Activated naive CD8-positive, alpha-beta T cell treated with anti-CD3 and anti-CD28 coated beads, Interleukin-2, amount 50 U/mL, for 24 hours (primary cell): Measurements from ENCODE around the gene SCN2A.
A peak's percentile ranks its signal among the peaks of the same experiment; 100 is the strongest.
"Not testable (repeated sequence)": the region's sequence is repeated elsewhere in the genome, so short reads cannot be mapped to it uniquely, and the experiment has no call there.

Experiments
- ATAC-seq: fragments of 150-1000 bp; cut with Tn5 transposase; one replicate; pipeline ENCODE4 v1.10.0; 2021
- DNase-seq: peaks from one replicate; pipeline ENCODE4 v3.0.0; 2021
- H3K27ac Mint-ChIP-seq: one replicate; pipeline ENCODE4 v1.8.0; 2021; ENCODE audit warnings: mild to moderate bottlenecking, mixed read lengths
- H3K27me3 Mint-ChIP-seq: one replicate; pipeline ENCODE4 v1.8.0; 2021; ENCODE audit warnings: mixed read lengths
- H3K36me3 Mint-ChIP-seq: one replicate; pipeline ENCODE4 v1.8.0; 2021; ENCODE audit warnings: low read depth, mixed read lengths
- H3K4me1 Mint-ChIP-seq: one replicate; pipeline ENCODE4 v1.8.0; 2021; ENCODE audit warnings: mixed read lengths
- H3K4me3 Mint-ChIP-seq: one replicate; pipeline ENCODE4 v1.8.0; 2021; ENCODE audit warnings: mild to moderate bottlenecking, moderate library complexity, mixed read lengths
- H3K9me3 Mint-ChIP-seq: one replicate; pipeline ENCODE4 v1.8.0; 2021; ENCODE audit warnings: mixed read lengths

The SCN2A gene

GRCh38 chr2:165328272-165328671 lies 89.1 kb downstream of the SCN2A start:
- Mint-ChIP-seq H3K27ac (peak overlapping the region; percentile 9), H3K4me3 (peak overlapping the region; percentile 5), H3K27me3 (peaks cover 5% of the 10 kb centered on the region), H3K9me3 (no peaks in the 10 kb centered on the region), H3K4me1 (peaks cover 15% of the 10 kb centered on the region), H3K36me3 (no peaks in the 10 kb centered on the region)
- peak; percentile 36 for ATAC-seq
- DNase-seq = no peak

DNA sequence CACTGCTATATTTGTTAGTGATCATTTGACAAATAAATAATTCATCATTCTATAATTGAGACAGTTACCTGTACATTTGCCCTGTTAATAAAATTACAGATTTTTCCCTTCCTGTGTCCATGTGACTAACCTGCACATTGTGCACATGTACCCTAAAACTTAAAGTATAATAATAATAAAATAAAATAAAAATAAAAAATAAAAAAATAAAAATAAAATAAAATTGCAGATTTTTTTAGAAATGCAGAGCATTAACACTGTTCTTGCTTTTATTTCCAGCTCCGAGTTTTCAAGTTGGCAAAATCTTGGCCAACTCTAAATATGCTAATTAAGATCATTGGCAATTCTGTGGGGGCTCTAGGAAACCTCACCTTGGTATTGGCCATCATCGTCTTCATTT lies 105.1 kb downstream of the SCN2A start:
- not testable (repeated sequence) for H3K4me1 Mint-ChIP-seq, ATAC-seq

DNA sequence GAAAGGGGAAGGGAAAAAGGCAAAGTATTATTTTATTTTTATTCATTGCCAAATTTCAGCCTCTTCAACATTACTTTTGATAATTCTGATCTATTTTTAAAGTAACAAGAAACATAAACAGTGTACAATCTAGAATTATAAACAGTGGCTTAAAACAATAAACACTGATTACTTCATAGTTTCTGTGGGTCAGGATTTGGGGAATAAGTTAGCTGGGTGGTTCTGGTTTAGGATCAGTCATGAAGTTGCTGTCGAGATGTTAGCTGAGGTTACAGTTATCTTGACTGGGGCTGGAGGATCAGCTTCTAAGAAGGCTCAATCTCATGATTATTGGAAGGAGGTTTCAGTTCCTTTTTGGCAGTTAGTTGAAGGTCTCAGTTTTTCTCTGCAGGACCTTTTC lies 109.2 kb downstream of the SCN2A start:
- Mint-ChIP-seq H3K36me3 (no peaks in the 10 kb centered on the region), H3K27me3 (no peaks in the 10 kb centered on the region), H3K27ac (no peak overlapping the region), H3K9me3 (no peaks in the 10 kb centered on the region), H3K4me3 (no peak overlapping the region), H3K4me1 (no peaks in the 10 kb centered on the region)
- no peak for ATAC-seq
- DNase-seq = no peak

More for the DNA sequence above, 105.1 kb downstream of the SCN2A start:
- H3K27ac Mint-ChIP-seq, H3K9me3 Mint-ChIP-seq, H3K27me3 Mint-ChIP-seq, H3K4me3 Mint-ChIP-seq, H3K36me3 Mint-ChIP-seq, DNase-seq: not testable (repeated sequence)

GRCh38 chr2:165349181-165349580 lies 110.0 kb downstream of the SCN2A start:
- H3K9me3 Mint-ChIP-seq = no peaks in the 10 kb centered on the region
- no peaks in the 10 kb centered on the region for H3K27me3 Mint-ChIP-seq
- no peak for DNase-seq
- no peak overlapping the region for H3K27ac Mint-ChIP-seq
- ATAC-seq = no peak
- H3K4me1 Mint-ChIP-seq = no peaks in the 10 kb centered on the region
- H3K4me3 Mint-ChIP-seq = no peak overlapping the region
- H3K36me3 Mint-ChIP-seq = no peaks in the 10 kb centered on the region

DNA sequence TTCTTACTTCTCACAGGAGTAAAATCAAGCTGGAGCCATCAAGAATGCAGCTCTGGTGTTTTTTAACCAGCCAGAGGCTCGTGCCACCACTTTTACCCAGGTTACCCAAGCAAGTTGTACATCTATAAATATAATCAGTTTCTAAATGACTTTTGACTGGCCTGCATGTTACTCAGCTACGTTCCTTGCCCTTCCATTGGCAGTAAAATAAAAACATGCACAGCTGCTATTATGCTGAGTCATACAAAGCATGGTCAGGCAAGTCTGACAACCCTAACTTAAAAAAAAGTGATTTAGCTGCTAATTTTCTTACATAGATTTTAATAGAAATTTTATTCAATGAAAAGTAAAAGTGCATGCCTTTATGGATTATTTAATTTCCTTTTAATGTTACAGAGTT lies 118.5 kb downstream of the SCN2A start:
- no peaks in the 10 kb centered on the region for H3K27me3 Mint-ChIP-seq
- DNase-seq (no peak), ATAC-seq (no peak)
- no peak overlapping the region for H3K27ac Mint-ChIP-seq
- H3K4me3 Mint-ChIP-seq = no peak overlapping the region
- no peaks in the 10 kb centered on the region for H3K9me3 Mint-ChIP-seq
- no peaks in the 10 kb centered on the region for H3K36me3 Mint-ChIP-seq
- H3K4me1 Mint-ChIP-seq = no peaks in the 10 kb centered on the region

DNA sequence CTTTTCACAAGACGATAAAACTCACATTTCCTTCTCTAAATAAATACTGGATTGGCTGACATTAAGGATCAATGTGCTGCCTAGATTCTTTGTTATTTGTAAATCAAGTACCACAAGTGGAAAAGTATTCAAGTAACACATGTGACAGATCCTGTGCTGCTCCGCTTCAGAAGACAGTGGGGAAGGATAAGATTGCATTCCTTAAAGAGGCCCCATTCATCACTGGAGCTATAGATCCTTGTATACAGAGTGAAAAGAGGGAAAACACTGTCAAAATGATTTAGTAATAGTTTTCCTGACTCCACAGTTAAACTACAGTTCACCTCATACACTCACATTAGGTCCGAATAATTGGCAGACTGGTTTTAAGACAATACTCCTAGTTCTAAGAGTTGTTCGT lies 122.3 kb downstream of the SCN2A start:
- Mint-ChIP-seq H3K27ac (no peak overlapping the region), H3K4me1 (no peaks in the 10 kb centered on the region), H3K27me3 (no peaks in the 10 kb centered on the region), H3K4me3 (no peak overlapping the region), H3K9me3 (no peaks in the 10 kb centered on the region), H3K36me3 (no peaks in the 10 kb centered on the region)
- no peak for ATAC-seq
- no peak for DNase-seq

DNA sequence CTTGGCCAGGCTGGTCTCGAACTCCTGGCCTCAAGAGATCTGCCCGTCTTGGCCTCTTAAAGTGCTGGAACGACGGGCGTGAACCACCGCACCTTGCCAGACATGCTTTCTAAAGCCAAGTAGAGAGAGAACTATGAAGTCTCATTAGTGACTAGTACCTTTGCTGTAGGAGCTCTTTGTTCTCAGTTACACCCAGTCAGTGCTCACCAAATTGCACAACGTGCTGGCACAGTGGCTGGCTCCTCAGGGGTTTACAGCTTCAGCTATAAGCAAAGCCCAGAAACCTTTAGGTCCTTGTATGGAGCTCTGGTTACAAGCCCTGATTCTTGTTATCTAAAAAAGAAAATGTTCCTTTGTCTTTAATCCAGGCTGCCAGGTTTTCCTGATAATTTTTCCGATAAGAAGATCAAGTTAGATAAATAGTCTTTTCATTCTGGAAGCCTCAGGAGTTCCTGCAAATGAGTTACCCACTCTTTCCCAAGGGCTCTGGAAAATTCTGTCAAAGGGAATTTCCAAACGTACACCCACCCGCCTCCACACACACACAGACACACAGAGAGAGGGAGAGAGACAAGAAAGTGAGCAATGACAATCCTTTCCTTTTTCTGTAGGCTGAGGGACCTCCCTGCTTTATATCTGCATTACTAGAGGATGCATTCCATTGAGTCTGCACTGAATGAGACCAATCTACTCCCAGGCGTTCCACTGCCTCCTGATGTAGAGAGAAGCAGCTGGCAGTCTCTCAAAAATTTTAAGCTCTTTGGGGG lies 130.1 kb downstream of the SCN2A start:
- Mint-ChIP-seq H3K27me3 (no peaks in the 10 kb centered on the region), H3K27ac (no peak overlapping the region), H3K9me3 (no peaks in the 10 kb centered on the region), H3K4me3 (no peak overlapping the region), H3K4me1 (no peaks in the 10 kb centered on the region), H3K36me3 (no peaks in the 10 kb centered on the region)
- no peak for DNase-seq
- no peak for ATAC-seq

GRCh38 chr2:165369898-165370296 lies 130.7 kb downstream of the SCN2A start:
- DNase-seq (no peak), ATAC-seq (no peak)
- Mint-ChIP-seq H3K4me3 (no peak overlapping the region), H3K27me3 (no peaks in the 10 kb centered on the region), H3K4me1 (no peaks in the 10 kb centered on the region), H3K36me3 (no peaks in the 10 kb centered on the region), H3K27ac (no peak overlapping the region), H3K9me3 (no peaks in the 10 kb centered on the region)

- ATAC-seq (no peak), DNase-seq (no peak)
- Mint-ChIP-seq H3K4me3 (no peak overlapping the region), H3K9me3 (no peaks in the 10 kb centered on the region), H3K36me3 (no peaks in the 10 kb centered on the region), H3K4me1 (no peaks in the 10 kb centered on the region), H3K27ac (no peak overlapping the region), H3K27me3 (peaks cover 3% of the 10 kb centered on the region)
Observed at GRCh38 chr2:165371356-165371755, 132.1 kb downstream of the SCN2A start.

GRCh38 chr2:165373278-165374010 lies 134.2 kb downstream of the SCN2A start:
- no peak for DNase-seq
- H3K27me3 Mint-ChIP-seq = peaks cover 3% of the 10 kb centered on the region
- H3K4me1 Mint-ChIP-seq = no peaks in the 10 kb centered on the region
- H3K4me3 Mint-ChIP-seq = no peak overlapping the region
- no peak overlapping the region for H3K27ac Mint-ChIP-seq
- H3K36me3 Mint-ChIP-seq = no peaks in the 10 kb centered on the region
- no peak for ATAC-seq
- no peaks in the 10 kb centered on the region for H3K9me3 Mint-ChIP-seq

DNA sequence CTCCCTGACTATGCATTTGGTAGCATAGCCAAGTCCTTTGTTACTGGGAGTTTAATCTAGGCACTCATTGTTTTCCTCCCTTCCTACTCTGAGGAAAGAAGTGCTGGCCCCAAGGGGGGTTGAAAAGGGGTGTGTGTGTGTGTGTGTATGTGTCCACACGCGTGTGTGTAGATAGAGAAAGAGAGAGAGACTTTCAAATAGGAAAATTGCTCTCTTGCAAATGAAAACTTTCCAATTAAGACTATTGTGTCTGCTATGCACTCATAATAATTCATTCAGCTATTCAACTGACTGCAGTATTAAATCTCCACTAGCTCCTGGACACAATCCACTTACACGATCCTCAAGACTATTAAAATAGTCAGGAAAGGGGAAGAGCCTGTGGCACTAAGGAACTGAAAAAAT lies 137.4 kb downstream of the SCN2A start:
- ATAC-seq = no peak
- Mint-ChIP-seq H3K4me1 (no peaks in the 10 kb centered on the region), H3K9me3 (no peaks in the 10 kb centered on the region), H3K36me3 (no peaks in the 10 kb centered on the region), H3K4me3 (no peak overlapping the region), H3K27ac (no peak overlapping the region), H3K27me3 (peaks cover 5% of the 10 kb centered on the region)
- DNase-seq = no peak

DNA sequence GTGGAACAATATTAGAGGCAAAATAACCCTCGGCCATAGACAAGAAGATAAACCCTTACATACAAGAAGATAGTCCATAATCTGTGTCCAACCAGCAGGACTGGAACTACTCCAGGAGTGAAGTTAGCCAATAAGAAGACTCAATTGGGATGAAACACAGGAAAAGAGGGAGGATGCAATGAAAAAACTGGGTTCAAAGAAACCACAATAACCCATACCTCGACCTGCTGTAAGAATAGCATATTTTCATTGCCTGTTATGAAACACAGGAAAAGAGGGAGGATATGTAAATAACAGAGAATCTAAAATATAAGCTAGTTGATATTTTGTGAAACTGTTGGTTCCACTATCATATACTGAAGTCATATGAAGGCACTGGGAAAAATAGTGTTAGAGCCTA lies 143.1 kb downstream of the SCN2A start:
- peaks cover 4% of the 10 kb centered on the region for H3K27me3 Mint-ChIP-seq
- no peak overlapping the region for H3K27ac Mint-ChIP-seq
- no peak for ATAC-seq
- no peak overlapping the region for H3K4me3 Mint-ChIP-seq
- no peaks in the 10 kb centered on the region for H3K36me3 Mint-ChIP-seq
- DNase-seq = no peak
- H3K9me3 Mint-ChIP-seq = no peaks in the 10 kb centered on the region
- H3K4me1 Mint-ChIP-seq = no peaks in the 10 kb centered on the region

DNA sequence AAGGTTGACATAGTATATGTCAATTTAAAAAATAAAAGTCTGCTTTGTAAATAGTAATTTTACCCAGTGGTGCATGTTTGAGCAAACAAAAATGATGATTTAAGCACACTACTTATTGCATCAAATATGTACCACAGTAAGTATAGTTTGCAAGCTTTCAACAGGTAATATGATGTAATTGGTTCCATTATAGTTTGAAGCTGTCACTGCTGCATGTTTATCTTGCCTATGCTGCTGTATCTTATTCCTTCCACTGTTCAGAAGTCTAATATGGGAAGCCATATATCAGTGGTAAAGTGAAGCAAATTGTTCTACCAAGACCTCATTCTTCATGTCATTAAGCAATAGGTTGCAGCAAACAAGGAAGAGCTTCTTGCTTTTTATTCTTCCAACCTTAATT lies 151.7 kb downstream of the SCN2A start:
- Mint-ChIP-seq H3K27ac (no peak overlapping the region), H3K9me3 (no peaks in the 10 kb centered on the region), H3K4me3 (no peak overlapping the region), H3K4me1 (no peaks in the 10 kb centered on the region), H3K36me3 (no peaks in the 10 kb centered on the region), H3K27me3 (peaks cover 14% of the 10 kb centered on the region)
- no peak for ATAC-seq
- no peak for DNase-seq

DNA sequence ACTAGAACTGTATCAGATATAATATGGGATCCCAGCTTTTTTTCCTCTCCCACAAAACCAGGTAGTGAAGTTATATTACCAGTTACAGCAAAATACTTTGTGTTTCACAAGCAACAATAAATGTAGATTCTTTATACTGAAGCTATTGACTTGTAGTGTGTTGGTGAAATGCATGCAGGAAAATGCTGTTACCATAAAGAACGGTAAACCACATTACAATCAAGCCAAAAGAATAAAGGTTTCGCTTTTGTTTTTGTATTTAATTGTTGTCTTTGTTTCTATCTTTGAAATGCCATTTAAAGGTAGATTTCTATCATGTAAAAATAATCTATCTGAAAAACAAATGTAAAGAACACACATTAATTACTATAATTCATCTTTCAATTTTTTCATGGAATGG lies 152.6 kb downstream of the SCN2A start:
- DNase-seq (no peak), ATAC-seq (no peak)
- H3K27ac Mint-ChIP-seq = no peak overlapping the region
- no peaks in the 10 kb centered on the region for H3K4me1 Mint-ChIP-seq
- no peaks in the 10 kb centered on the region for H3K36me3 Mint-ChIP-seq
- H3K27me3 Mint-ChIP-seq = peaks cover 17% of the 10 kb centered on the region
- H3K9me3 Mint-ChIP-seq = no peaks in the 10 kb centered on the region
- H3K4me3 Mint-ChIP-seq = no peak overlapping the region

- Mint-ChIP-seq H3K4me1 (peaks cover 14% of the 10 kb centered on the region), H3K27me3 (peaks cover 23% of the 10 kb centered on the region)
- not testable (repeated sequence) for H3K36me3 Mint-ChIP-seq, H3K9me3 Mint-ChIP-seq, H3K4me3 Mint-ChIP-seq, H3K27ac Mint-ChIP-seq
- DNase-seq = peak; percentile 14
- ATAC-seq = peak; percentile 97
Observed at GRCh38 chr2:165398603-165399002, 159.4 kb downstream of the SCN2A start.
